ENCODE data around the gene RAPGEF5.
A peak's percentile ranks its signal among the peaks of the same experiment; 100 is the strongest.

Gene RAPGEF5

GRCh38 chr7:22214000-22214399 lies 143.0 kb downstream of the RAPGEF5 start:
- Histone ChIP-seq H3K27me3 (ENCODE audit: insufficient read depth, poor library complexity, severe bottlenecking) (no peaks in the 10 kb centered on the region), H3K27ac (ENCODE audit: poor library complexity, severe bottlenecking) (no peak overlapping the region), H3K36me3 (ENCODE audit: low read depth) (no peaks in the 10 kb centered on the region), H3K4me1 (ENCODE audit: insufficient read depth, poor library complexity, severe bottlenecking) (peaks cover 4% of the 10 kb centered on the region), H3K9me3 (ENCODE audit: severe bottlenecking) (no peaks in the 10 kb centered on the region), H3K4me3 (ENCODE audit: severe bottlenecking) (no peak overlapping the region)
- no peak for TF ChIP-seq CTCF (IDR thresholded peaks at IDR 0.05; ENCODE audit: poor library complexity, severe bottlenecking)
- ATAC-seq (ENCODE audit: low read depth) (no peak), DNase-seq (ENCODE audit: low spot score) (no peak)

GRCh38 chr7:22213081-22213480 lies 143.9 kb downstream of the RAPGEF5 start:
- no peak overlapping the region for H3K4me3 ChIP-seq (ENCODE audit: severe bottlenecking)
- no peaks in the 10 kb centered on the region for H3K9me3 ChIP-seq (ENCODE audit: severe bottlenecking)
- no peak for TF ChIP-seq CTCF (IDR thresholded peaks at IDR 0.05; ENCODE audit: poor library complexity, severe bottlenecking)
- H3K36me3 ChIP-seq (ENCODE audit: low read depth): no peaks in the 10 kb centered on the region
- DNase-seq (ENCODE audit: low spot score) (no peak), ATAC-seq (ENCODE audit: low read depth) (no peak)
- H3K4me1 ChIP-seq (ENCODE audit: insufficient read depth, poor library complexity, severe bottlenecking): peaks cover 7% of the 10 kb centered on the region
- H3K27me3 ChIP-seq (ENCODE audit: insufficient read depth, poor library complexity, severe bottlenecking): no peaks in the 10 kb centered on the region
- no peak overlapping the region for H3K27ac ChIP-seq (ENCODE audit: poor library complexity, severe bottlenecking)

GRCh38 chr7:22210967-22211366 lies 146.0 kb downstream of the RAPGEF5 start:
- no peak for TF ChIP-seq CTCF (IDR thresholded peaks at IDR 0.05; ENCODE audit: poor library complexity, severe bottlenecking)
- no peaks in the 10 kb centered on the region for H3K27me3 ChIP-seq (ENCODE audit: insufficient read depth, poor library complexity, severe bottlenecking)
- no peak for DNase-seq (ENCODE audit: low spot score)

GRCh38 chr7:22210355-22210754 lies 146.6 kb downstream of the RAPGEF5 start:
- ATAC-seq (ENCODE audit: low read depth): no peak
- peak overlapping the region; percentile 8 for H3K27ac ChIP-seq (ENCODE audit: poor library complexity, severe bottlenecking)
- H3K27me3 ChIP-seq (ENCODE audit: insufficient read depth, poor library complexity, severe bottlenecking): no peaks in the 10 kb centered on the region
- no peak overlapping the region for H3K4me3 ChIP-seq (ENCODE audit: severe bottlenecking)
- no peak for DNase-seq (ENCODE audit: low spot score)
- no peaks in the 10 kb centered on the region for H3K9me3 ChIP-seq (ENCODE audit: severe bottlenecking)
- H3K4me1 ChIP-seq (ENCODE audit: insufficient read depth, poor library complexity, severe bottlenecking): peaks cover 7% of the 10 kb centered on the region
- no peaks in the 10 kb centered on the region for H3K36me3 ChIP-seq (ENCODE audit: low read depth)
- TF ChIP-seq CTCF (IDR thresholded peaks at IDR 0.05; ENCODE audit: poor library complexity, severe bottlenecking): no peak

More at GRCh38 chr7:22210967-22211366, 146.0 kb downstream of the RAPGEF5 start:
- Histone ChIP-seq H3K4me3 (ENCODE audit: severe bottlenecking) (no peak overlapping the region), H3K9me3 (ENCODE audit: severe bottlenecking) (no peaks in the 10 kb centered on the region), H3K4me1 (ENCODE audit: insufficient read depth, poor library complexity, severe bottlenecking) (peaks cover 7% of the 10 kb centered on the region), H3K27ac (ENCODE audit: poor library complexity, severe bottlenecking) (peak overlapping the region; percentile 8), H3K36me3 (ENCODE audit: low read depth) (no peaks in the 10 kb centered on the region)
- no peak for ATAC-seq (ENCODE audit: low read depth)

- H3K27me3 ChIP-seq (ENCODE audit: insufficient read depth, poor library complexity, severe bottlenecking): no peaks in the 10 kb centered on the region
- ATAC-seq (ENCODE audit: low read depth): peak; percentile 81
- no peaks in the 10 kb centered on the region for H3K36me3 ChIP-seq (ENCODE audit: low read depth)
- no peak overlapping the region for H3K4me3 ChIP-seq (ENCODE audit: severe bottlenecking)
- peak overlapping the region; percentile 29 for H3K27ac ChIP-seq (ENCODE audit: poor library complexity, severe bottlenecking)
- DNase-seq (ENCODE audit: low spot score): no peak
- H3K4me1 ChIP-seq (ENCODE audit: insufficient read depth, poor library complexity, severe bottlenecking): peaks cover 7% of the 10 kb centered on the region
- TF ChIP-seq CTCF (IDR thresholded peaks at IDR 0.05; ENCODE audit: poor library complexity, severe bottlenecking): no peak
- no peaks in the 10 kb centered on the region for H3K9me3 ChIP-seq (ENCODE audit: severe bottlenecking)
These were observed 148.2 kb downstream of the RAPGEF5 start for GRCh38 chr7:22208799-22209198.

Data from RWPE2 (cell line).